BLaER1 treated with 17β-estradiol and CSF1 and Interleukin-3, amounts not matched to agents 10 nM and 100 nM (cell line): ENCODE data around the gene BRINP3.

Source experiments
- H3K27ac ChIP-seq, 11 experiments: shearing (Covaris generic); formaldehyde crosslinking; 2 replicates each; pipeline ENCODE4 v1.8.1; 2022
- H3K27me3 ChIP-seq, 11 experiments: shearing (Covaris generic); formaldehyde crosslinking; 2 replicates each; pipeline ENCODE4 v1.8.1; 2022
- H3K36me3 ChIP-seq, 11 experiments: shearing (Covaris generic); formaldehyde crosslinking; 2 replicates each; pipeline ENCODE4 v1.8.1; 2022
- H3K4me1 ChIP-seq, 10 experiments: shearing (Covaris generic); formaldehyde crosslinking; 2 replicates each; pipeline ENCODE4 v1.8.1; 2022
- H3K4me2 ChIP-seq, 11 experiments: shearing (Covaris generic); formaldehyde crosslinking; 2 replicates each; pipeline ENCODE4 v1.8.1; 2022
- H3K4me3 ChIP-seq, 10 experiments: shearing (Covaris generic); formaldehyde crosslinking; 2 replicates each; pipeline ENCODE4 v1.8.1; 2022
- H3K9ac ChIP-seq, 11 experiments: shearing (Covaris generic); formaldehyde crosslinking; 2 replicates each; pipeline ENCODE4 v1.8.1; 2022
- H3K9me3 ChIP-seq, 11 experiments: shearing (Covaris generic); formaldehyde crosslinking; replicated peaks in 1 of 11; 2 replicates each; pipeline ENCODE4 v1.8.1; 2022
- H4K20me1 ChIP-seq, 11 experiments: shearing (Covaris generic); formaldehyde crosslinking; 2 replicates each; pipeline ENCODE4 v1.8.1; 2022
- Cebpa-rat ChIP-seq, 11 experiments: shearing (Covaris generic); IDR thresholded peaks; 2 replicates each; pipeline ENCODE4 v1.8.1; 2022

The BRINP3 gene

DNA sequence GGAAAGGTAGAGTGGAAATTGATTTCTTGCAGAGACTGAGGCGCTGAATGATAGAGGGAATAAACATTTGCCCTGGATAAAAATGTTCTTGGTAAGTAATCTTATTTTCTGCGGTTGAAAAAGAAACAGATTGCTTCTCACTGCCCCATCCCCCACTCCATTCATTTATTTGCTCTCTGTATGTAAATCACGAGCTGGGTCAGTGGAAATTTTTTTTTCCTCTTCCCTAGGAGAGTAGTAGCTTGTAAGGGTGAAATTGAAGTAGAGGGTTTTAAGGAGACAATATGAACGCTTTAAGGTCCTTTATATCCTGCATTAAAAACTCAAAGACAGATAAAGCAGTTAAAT lies 1.4 kb upstream of the BRINP3 start:
- Histone ChIP-seq H3K9me3 (no peaks in the 10 kb centered on the region), H3K4me2 (peak overlapping the region; percentile 75 to 99 (median 97)), H3K27me3 (peaks cover 0 to 18% (median 10%) of the 10 kb centered on the region in 11 experiments; a peak in 14 of 22 replicates), H3K4me1 (peaks cover 0 to 21% (median 17%) of the 10 kb centered on the region in 10 experiments; a peak in 18 of 20 replicates), H3K36me3 (no peaks in the 10 kb centered on the region), H4K20me1 (no peaks in the 10 kb centered on the region), H3K9ac (peak overlapping the region in 8 of 11 experiments; percentile 12 to 62 (median 48); a peak in 7 of 22 replicates), H3K27ac (no peak overlapping the region), H3K4me3 (peak overlapping the region; percentile 44 to 65 (median 58))
- no peak for TF ChIP-seq Cebpa-rat (IDR thresholded peaks at IDR 0.05)

DNA sequence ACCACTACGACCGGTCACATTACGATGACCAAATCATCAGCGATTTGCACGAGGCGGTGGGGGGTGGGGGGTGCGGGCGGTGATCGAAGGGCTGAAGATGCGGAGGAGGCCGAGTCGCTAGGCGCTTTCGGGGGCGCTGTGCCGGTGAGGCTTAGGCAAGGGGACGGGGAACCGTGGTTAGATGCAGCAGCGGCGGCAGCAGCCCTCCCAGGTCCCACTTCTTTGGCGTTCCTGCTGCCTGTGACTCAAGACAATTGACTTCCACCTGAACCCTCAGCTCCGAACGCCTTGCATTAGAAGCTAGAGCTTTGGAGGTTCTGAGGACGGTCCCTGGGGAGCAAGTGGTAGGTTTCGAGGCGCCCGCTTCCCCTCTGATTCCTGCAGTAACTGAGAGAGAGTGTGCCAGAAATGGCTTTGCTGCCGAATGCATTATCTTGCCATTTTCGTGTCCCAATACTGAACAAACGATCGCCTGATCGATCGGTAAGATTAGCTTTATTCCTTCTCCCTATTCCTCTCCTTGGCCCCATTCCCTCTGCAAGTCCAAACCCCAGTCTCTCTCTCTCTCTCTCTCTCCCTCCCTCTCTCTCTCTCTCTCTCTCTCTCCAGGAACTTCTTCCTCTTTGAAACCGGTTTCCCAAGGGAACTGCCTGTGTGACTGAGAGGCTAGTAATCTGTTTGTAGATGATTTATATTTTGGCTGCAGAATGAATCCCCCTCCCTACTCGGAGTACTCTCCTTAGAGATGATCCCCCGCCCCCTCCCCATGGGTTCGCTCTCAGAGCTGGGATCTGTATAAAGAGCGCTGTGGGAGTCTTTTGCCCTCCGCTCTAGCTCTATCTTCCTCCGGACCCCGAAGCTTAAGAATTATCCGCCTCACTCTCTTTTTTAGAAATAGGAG lies 735 bp upstream of the BRINP3 start:
- H3K9ac ChIP-seq = peak overlapping the region in 9 of 11 experiments; percentile 12 to 62 (median 46); a peak in 9 of 22 replicates
- H3K4me2 ChIP-seq = peak overlapping the region; percentile 75 to 99 (median 97)
- peak overlapping the region; percentile 44 to 65 (median 58) for H3K4me3 ChIP-seq
- H3K9me3 ChIP-seq = no peaks in the 10 kb centered on the region
- peaks cover 0 to 21% (median 17%) of the 10 kb centered on the region in 10 experiments; a peak in 18 of 20 replicates for H3K4me1 ChIP-seq
- H3K27me3 ChIP-seq = peaks cover 0 to 18% (median 10%) of the 10 kb centered on the region in 11 experiments; a peak in 14 of 22 replicates
- H3K27ac ChIP-seq = no peak overlapping the region
- no peak for TF ChIP-seq Cebpa-rat (IDR thresholded peaks at IDR 0.05)
- no peaks in the 10 kb centered on the region for H3K36me3 ChIP-seq
- no peaks in the 10 kb centered on the region for H4K20me1 ChIP-seq

GRCh38 chr1:190476806-190477205 lies 858 bp downstream of the BRINP3 start:
- H3K9me3 ChIP-seq = no peaks in the 10 kb centered on the region
- H4K20me1 ChIP-seq = no peaks in the 10 kb centered on the region
- H3K36me3 ChIP-seq = no peaks in the 10 kb centered on the region
- H3K27me3 ChIP-seq = peaks cover 0 to 18% (median 10%) of the 10 kb centered on the region in 11 experiments; a peak in 14 of 22 replicates
- H3K9ac ChIP-seq = no peak overlapping the region
- peaks cover 0 to 21% (median 17%) of the 10 kb centered on the region in 10 experiments; a peak in 18 of 20 replicates for H3K4me1 ChIP-seq
- no peak overlapping the region for H3K4me2 ChIP-seq
- H3K27ac ChIP-seq = no peak overlapping the region
- no peak overlapping the region for H3K4me3 ChIP-seq
- TF ChIP-seq Cebpa-rat (IDR thresholded peaks at IDR 0.05) = no peak

GRCh38 chr1:190476321-190476720 lies 1.3 kb downstream of the BRINP3 start:
- peaks cover 0 to 18% (median 10%) of the 10 kb centered on the region in 11 experiments; a peak in 14 of 22 replicates for H3K27me3 ChIP-seq
- no peak overlapping the region for H3K9ac ChIP-seq
- no peak for TF ChIP-seq Cebpa-rat (IDR thresholded peaks at IDR 0.05)
- H3K4me3 ChIP-seq = no peak overlapping the region
- peaks cover 0 to 21% (median 17%) of the 10 kb centered on the region in 10 experiments; a peak in 18 of 20 replicates for H3K4me1 ChIP-seq
- H4K20me1 ChIP-seq = no peaks in the 10 kb centered on the region
- no peaks in the 10 kb centered on the region for H3K9me3 ChIP-seq
- no peak overlapping the region for H3K4me2 ChIP-seq
- no peak overlapping the region for H3K27ac ChIP-seq
- H3K36me3 ChIP-seq = no peaks in the 10 kb centered on the region

DNA sequence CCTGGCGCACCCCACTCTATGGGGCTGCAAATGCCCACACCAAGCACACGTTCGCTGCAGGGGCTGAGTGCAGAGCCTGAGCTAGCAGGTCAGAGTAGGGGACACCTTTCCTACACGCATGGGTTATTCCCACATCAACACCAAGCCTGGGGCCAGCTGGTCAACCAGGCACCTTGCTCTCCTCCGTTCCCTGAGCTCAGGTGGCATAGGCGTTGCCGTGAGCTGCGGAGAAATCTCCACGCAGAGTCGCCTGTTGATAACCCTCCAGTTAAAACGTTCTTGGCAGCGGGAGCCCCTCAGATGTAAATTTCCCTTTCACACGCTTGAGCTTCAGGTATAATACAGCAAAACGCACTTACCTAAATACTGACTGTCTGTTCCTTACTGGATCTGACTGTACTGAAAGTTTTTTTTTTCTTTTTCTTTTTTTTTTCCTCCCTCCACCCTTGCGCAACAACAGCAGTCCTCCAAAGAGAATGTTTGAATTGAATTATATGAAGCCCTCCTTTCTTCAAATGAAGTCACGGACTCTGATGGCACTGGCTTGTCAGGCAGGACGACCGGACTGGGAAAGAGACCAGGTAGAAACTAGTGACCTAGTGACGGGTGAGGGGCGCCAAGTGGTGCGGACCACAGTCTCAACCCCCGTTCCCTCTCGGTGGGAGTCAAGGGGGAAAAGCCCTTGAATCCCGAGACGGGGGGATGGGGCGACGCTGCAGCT lies 2.1 kb downstream of the BRINP3 start:
- Histone ChIP-seq H3K9me3 (no peaks in the 10 kb centered on the region), H3K27me3 (peaks cover 0 to 18% (median 10%) of the 10 kb centered on the region in 11 experiments; a peak in 14 of 22 replicates), H3K4me1 (peaks cover 0 to 21% (median 17%) of the 10 kb centered on the region in 10 experiments; a peak in 18 of 20 replicates), H3K9ac (no peak overlapping the region), H3K36me3 (no peaks in the 10 kb centered on the region), H3K4me3 (no peak overlapping the region), H4K20me1 (no peaks in the 10 kb centered on the region), H3K4me2 (no peak overlapping the region), H3K27ac (no peak overlapping the region)
- no peak for TF ChIP-seq Cebpa-rat (IDR thresholded peaks at IDR 0.05)

GRCh38 chr1:190474650-190475211 lies 2.9 kb downstream of the BRINP3 start:
- Histone ChIP-seq H3K9me3 (no peaks in the 10 kb centered on the region), H3K4me3 (no peak overlapping the region), H3K27ac (no peak overlapping the region), H3K36me3 (no peaks in the 10 kb centered on the region), H3K4me1 (peaks cover 0 to 21% (median 17%) of the 10 kb centered on the region in 10 experiments; a peak in 18 of 20 replicates), H4K20me1 (no peaks in the 10 kb centered on the region), H3K4me2 (no peak overlapping the region), H3K27me3 (peaks cover 0 to 18% (median 10%) of the 10 kb centered on the region in 11 experiments; a peak in 14 of 22 replicates), H3K9ac (no peak overlapping the region)
- no peak for TF ChIP-seq Cebpa-rat (IDR thresholded peaks at IDR 0.05)

GRCh38 chr1:190474010-190474409 lies 3.7 kb downstream of the BRINP3 start:
- H4K20me1 ChIP-seq = no peaks in the 10 kb centered on the region
- peaks cover 0 to 18% (median 10%) of the 10 kb centered on the region in 11 experiments; a peak in 14 of 22 replicates for H3K27me3 ChIP-seq
- no peaks in the 10 kb centered on the region for H3K36me3 ChIP-seq
- peaks cover 0 to 15% (median 14%) of the 10 kb centered on the region in 10 experiments; a peak in 18 of 20 replicates for H3K4me1 ChIP-seq
- H3K9ac ChIP-seq = no peak overlapping the region
- H3K4me3 ChIP-seq = no peak overlapping the region
- H3K4me2 ChIP-seq = no peak overlapping the region
- no peak for TF ChIP-seq Cebpa-rat (IDR thresholded peaks at IDR 0.05)
- no peak overlapping the region for H3K27ac ChIP-seq
- no peaks in the 10 kb centered on the region for H3K9me3 ChIP-seq

- Histone ChIP-seq H4K20me1 (no peaks in the 10 kb centered on the region), H3K9ac (no peak overlapping the region), H3K4me1 (0 out of 20 replicates have a peak, but pooled peaks cover 0 to under 1% (median 0%) of the 10 kb centered on the region in 10 experiments), H3K27ac (no peak overlapping the region), H3K4me2 (no peak overlapping the region), H3K36me3 (no peaks in the 10 kb centered on the region), H3K4me3 (no peak overlapping the region), H3K9me3 (no peaks in the 10 kb centered on the region), H3K27me3 (peaks cover 0 to 11% (median 4%) of the 10 kb centered on the region in 11 experiments; a peak in 9 of 22 replicates)
- no peak for TF ChIP-seq Cebpa-rat (IDR thresholded peaks at IDR 0.05)
Observed at GRCh38 chr1:190472494-190472893, 5.2 kb downstream of the BRINP3 start.
